GM12878 (cell line): ENCODE data around the gene IRF2. TPM values are rescaled to one million over a fixed set of nuclear protein-coding genes. Genes with fewer than 3 reads are reported as not detected.

Experiments
- BHLHE40 ChIP-seq, 2 experiments: fragments of 450-650 bp in 1 of 2; IDR thresholded peaks; 2 replicates each; pipeline ENCODE4 v1.6.1; 2011 to 2017; ENCODE audit warnings: low read depth in 2 of 2, borderline replicate concordance in 1 of 2, improper control_type of control experiment in 1 of 2, low read length in 1 of 2, mild to moderate bottlenecking in 1 of 2
- CREB1 ChIP-seq: IDR thresholded peaks from 2 replicates; pipeline ENCODE4 v1.6.1; 2012; ENCODE audit warnings: low read depth, mild to moderate bottlenecking, inconsistent platforms
- DPF2 ChIP-seq: fragments of 450-650 bp; IDR thresholded peaks from 2 replicates; pipeline ENCODE4 v1.6.1; 2017; ENCODE audit warnings: mild to moderate bottlenecking
- HCFC1 ChIP-seq: fragments of 150-350 bp; IDR thresholded peaks from 2 replicates; pipeline ENCODE4 v1.6.1; 2014; ENCODE audit warnings: low read length
- HDAC6 ChIP-seq: fragments of 200-600 bp; sonication (generic); IDR thresholded peaks from one replicate; pipeline ENCODE4 v1.8.0; 2017; ENCODE audit warnings: antibody characterized with exemption; ENCODE audit not compliant: unreplicated experiment
- POLR2AphosphoS5 ChIP-seq: IDR thresholded peaks from 2 replicates; pipeline ENCODE4 v1.6.1; 2011; ENCODE audit warnings: mild to moderate bottlenecking, low read length, inconsistent platforms
- RAD51 ChIP-seq: fragments of 450-650 bp; IDR thresholded peaks from 2 replicates; pipeline ENCODE4 v1.6.1; 2016; ENCODE audit warnings: moderate library complexity, mild to moderate bottlenecking, inconsistent platforms
- RELA ChIP-seq: fragments of 450-650 bp; IDR thresholded peaks from 2 replicates; pipeline ENCODE4 v1.8.0; 2014; ENCODE audit warnings: borderline replicate concordance; ENCODE audit not compliant: partially characterized antibody
- SMARCA5 ChIP-seq: fragments of 450-650 bp; IDR thresholded peaks from 2 replicates; pipeline ENCODE4 v1.6.1; 2017; ENCODE audit warnings: mild to moderate bottlenecking
- SMC3 ChIP-seq: IDR thresholded peaks from 2 replicates; pipeline ENCODE4 v1.6.1; 2011; ENCODE audit warnings: low read length, improper control_type of control experiment, borderline replicate concordance
- STAT1 ChIP-seq: fragments of 450-650 bp; conservative IDR thresholded peaks from 2 replicates; pipeline ENCODE4 v1.6.1; 2014; ENCODE audit warnings: antibody characterized with exemption, mild to moderate bottlenecking
- polyA plus RNA-seq, 11 experiments: library from polyadenylated mRNA; depleted of rRNA in 4 of 11; unstranded in 6 of 11; stranded (reverse) in 5 of 11; fragments of >200 nt; fragmentation: Nextera tagmentation in 4 of 11; fragmentation: Illumina TruSeq in 1 of 11; extraction: Ambion mirVana in 4 of 11; extraction: Trizol in 1 of 11; gene quantifications; 1 replicate in 1 of 11; 2 replicates in 10 of 11; pipeline versions ENCODE4 v1.2.1 to v1.2.3, GENCODE V29; 2011 to 2016; ENCODE audit warnings: inconsistent platforms in 2 of 11, missing spikeins in 2 of 11, low read depth in 1 of 11
- total RNA-seq, 4 experiments: library from RNA; depleted of rRNA in 3 of 4; stranded (reverse); fragments of >200 nt in 3 of 4; fragmentation: Illumina TruSeq in 1 of 4; extraction: Trizol in 1 of 4; gene quantifications; 2 replicates each; pipeline versions ENCODE4 v1.2.1 to v1.2.3, GENCODE V29; 2013 to 2021
- TF ChIP-seq, protein P1 (sequence below): fragments of 450-650 bp; IDR thresholded peaks from 2 replicates; pipeline ENCODE4 v1.6.1; 2016; ENCODE audit warnings: mild to moderate bottlenecking
- TF ChIP-seq, protein P2 (sequence below): fragments of 450-650 bp; IDR thresholded peaks from 2 replicates; pipeline ENCODE4 v1.6.1; 2017; ENCODE audit warnings: borderline replicate concordance
- TF ChIP-seq, protein P3 (sequence below): fragments of 450-650 bp; IDR thresholded peaks from 2 replicates; pipeline ENCODE4 v1.6.1; 2017; ENCODE audit warnings: mild to moderate bottlenecking, moderate library complexity
- TF ChIP-seq, protein P4 (sequence below): IDR thresholded peaks from 2 replicates; pipeline ENCODE4 v1.6.1; 2012; ENCODE audit warnings: improper control_type of control experiment, low read depth, low read length; ENCODE audit not compliant: insufficient replicate concordance

The IRF2 gene
- total and polyA plus RNA-seq, 10 of the 15 experiments (the other 5 are each of a cell fraction or from before 2014, with no cell fraction given): 45.1 to 99.3 (median 58.9) TPM

- TF ChIP-seq SMARCA5: 0 out of 2 replicates have a peak, but pooled peaks have one; percentile 49
- no peak for TF ChIP-seq STAT1
- 0 out of 2 replicates have a peak, but pooled peaks have one; percentile 53 for TF ChIP-seq DPF2
- TF ChIP-seq, protein P1, sequence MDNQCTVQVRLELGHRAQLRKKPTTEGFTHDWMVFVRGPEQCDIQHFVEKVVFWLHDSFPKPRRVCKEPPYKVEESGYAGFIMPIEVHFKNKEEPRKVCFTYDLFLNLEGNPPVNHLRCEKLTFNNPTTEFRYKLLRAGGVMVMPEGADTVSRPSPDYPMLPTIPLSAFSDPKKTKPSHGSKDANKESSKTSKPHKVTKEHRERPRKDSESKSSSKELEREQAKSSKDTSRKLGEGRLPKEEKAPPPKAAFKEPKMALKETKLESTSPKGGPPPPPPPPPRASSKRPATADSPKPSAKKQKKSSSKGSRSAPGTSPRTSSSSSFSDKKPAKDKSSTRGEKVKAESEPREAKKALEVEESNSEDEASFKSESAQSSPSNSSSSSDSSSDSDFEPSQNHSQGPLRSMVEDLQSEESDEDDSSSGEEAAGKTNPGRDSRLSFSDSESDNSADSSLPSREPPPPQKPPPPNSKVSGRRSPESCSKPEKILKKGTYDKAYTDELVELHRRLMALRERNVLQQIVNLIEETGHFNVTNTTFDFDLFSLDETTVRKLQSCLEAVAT: peak; percentile 76
- no peak for TF ChIP-seq HDAC6
- TF ChIP-seq HCFC1: peak; percentile 81
- TF ChIP-seq, protein P2, sequence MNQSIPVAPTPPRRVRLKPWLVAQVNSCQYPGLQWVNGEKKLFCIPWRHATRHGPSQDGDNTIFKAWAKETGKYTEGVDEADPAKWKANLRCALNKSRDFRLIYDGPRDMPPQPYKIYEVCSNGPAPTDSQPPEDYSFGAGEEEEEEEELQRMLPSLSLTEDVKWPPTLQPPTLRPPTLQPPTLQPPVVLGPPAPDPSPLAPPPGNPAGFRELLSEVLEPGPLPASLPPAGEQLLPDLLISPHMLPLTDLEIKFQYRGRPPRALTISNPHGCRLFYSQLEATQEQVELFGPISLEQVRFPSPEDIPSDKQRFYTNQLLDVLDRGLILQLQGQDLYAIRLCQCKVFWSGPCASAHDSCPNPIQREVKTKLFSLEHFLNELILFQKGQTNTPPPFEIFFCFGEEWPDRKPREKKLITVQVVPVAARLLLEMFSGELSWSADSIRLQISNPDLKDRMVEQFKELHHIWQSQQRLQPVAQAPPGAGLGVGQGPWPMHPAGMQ: no peak
- 0 out of 2 replicates have a peak, but pooled peaks have one; percentile 5 for TF ChIP-seq SMC3
- TF ChIP-seq CREB1: no peak
- TF ChIP-seq, protein P3, sequence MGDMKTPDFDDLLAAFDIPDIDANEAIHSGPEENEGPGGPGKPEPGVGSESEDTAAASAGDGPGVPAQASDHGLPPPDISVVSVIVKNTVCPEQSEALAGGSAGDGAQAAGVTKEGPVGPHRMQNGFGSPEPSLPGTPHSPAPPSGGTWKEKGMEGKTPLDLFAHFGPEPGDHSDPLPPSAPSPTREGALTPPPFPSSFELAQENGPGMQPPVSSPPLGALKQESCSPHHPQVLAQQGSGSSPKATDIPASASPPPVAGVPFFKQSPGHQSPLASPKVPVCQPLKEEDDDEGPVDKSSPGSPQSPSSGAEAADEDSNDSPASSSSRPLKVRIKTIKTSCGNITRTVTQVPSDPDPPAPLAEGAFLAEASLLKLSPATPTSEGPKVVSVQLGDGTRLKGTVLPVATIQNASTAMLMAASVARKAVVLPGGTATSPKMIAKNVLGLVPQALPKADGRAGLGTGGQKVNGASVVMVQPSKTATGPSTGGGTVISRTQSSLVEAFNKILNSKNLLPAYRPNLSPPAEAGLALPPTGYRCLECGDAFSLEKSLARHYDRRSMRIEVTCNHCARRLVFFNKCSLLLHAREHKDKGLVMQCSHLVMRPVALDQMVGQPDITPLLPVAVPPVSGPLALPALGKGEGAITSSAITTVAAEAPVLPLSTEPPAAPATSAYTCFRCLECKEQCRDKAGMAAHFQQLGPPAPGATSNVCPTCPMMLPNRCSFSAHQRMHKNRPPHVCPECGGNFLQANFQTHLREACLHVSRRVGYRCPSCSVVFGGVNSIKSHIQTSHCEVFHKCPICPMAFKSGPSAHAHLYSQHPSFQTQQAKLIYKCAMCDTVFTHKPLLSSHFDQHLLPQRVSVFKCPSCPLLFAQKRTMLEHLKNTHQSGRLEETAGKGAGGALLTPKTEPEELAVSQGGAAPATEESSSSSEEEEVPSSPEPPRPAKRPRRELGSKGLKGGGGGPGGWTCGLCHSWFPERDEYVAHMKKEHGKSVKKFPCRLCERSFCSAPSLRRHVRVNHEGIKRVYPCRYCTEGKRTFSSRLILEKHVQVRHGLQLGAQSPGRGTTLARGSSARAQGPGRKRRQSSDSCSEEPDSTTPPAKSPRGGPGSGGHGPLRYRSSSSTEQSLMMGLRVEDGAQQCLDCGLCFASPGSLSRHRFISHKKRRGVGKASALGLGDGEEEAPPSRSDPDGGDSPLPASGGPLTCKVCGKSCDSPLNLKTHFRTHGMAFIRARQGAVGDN: peak; percentile 59; the same call in 1 of the 2 replicates
- peak; percentile 68 for TF ChIP-seq POLR2AphosphoS5
- TF ChIP-seq BHLHE40 (IDR thresholded peaks at IDR 0.05; ENCODE audit: borderline replicate concordance in 1 of 2, low read depth in 2 of 2, low read length in 1 of 2): no peak
- no peak for TF ChIP-seq RELA
- TF ChIP-seq, protein P4, sequence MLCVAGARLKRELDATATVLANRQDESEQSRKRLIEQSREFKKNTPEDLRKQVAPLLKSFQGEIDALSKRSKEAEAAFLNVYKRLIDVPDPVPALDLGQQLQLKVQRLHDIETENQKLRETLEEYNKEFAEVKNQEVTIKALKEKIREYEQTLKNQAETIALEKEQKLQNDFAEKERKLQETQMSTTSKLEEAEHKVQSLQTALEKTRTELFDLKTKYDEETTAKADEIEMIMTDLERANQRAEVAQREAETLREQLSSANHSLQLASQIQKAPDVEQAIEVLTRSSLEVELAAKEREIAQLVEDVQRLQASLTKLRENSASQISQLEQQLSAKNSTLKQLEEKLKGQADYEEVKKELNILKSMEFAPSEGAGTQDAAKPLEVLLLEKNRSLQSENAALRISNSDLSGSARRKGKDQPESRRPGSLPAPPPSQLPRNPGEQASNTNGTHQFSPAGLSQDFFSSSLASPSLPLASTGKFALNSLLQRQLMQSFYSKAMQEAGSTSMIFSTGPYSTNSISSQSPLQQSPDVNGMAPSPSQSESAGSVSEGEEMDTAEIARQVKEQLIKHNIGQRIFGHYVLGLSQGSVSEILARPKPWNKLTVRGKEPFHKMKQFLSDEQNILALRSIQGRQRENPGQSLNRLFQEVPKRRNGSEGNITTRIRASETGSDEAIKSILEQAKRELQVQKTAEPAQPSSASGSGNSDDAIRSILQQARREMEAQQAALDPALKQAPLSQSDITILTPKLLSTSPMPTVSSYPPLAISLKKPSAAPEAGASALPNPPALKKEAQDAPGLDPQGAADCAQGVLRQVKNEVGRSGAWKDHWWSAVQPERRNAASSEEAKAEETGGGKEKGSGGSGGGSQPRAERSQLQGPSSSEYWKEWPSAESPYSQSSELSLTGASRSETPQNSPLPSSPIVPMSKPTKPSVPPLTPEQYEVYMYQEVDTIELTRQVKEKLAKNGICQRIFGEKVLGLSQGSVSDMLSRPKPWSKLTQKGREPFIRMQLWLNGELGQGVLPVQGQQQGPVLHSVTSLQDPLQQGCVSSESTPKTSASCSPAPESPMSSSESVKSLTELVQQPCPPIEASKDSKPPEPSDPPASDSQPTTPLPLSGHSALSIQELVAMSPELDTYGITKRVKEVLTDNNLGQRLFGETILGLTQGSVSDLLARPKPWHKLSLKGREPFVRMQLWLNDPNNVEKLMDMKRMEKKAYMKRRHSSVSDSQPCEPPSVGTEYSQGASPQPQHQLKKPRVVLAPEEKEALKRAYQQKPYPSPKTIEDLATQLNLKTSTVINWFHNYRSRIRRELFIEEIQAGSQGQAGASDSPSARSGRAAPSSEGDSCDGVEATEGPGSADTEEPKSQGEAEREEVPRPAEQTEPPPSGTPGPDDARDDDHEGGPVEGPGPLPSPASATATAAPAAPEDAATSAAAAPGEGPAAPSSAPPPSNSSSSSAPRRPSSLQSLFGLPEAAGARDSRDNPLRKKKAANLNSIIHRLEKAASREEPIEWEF: no peak
- TF ChIP-seq RAD51: no peak
These were observed 130.7 kb downstream of the IRF2 start (continued) for GRCh38 chr4:184343502-184344177.
